NCI-H2171 (cell line): ENCODE results near the gene ZNFX1.
"Not testable (repeated sequence)": the region's sequence is repeated elsewhere in the genome, so short reads cannot be mapped to it uniquely, and the experiment has no call there.

Experiments used
- DNase-seq: peaks from one replicate; lab custom pipeline; 2025; lab: John Stamatoyannopoulos, UW

Gene ZNFX1

DNA sequence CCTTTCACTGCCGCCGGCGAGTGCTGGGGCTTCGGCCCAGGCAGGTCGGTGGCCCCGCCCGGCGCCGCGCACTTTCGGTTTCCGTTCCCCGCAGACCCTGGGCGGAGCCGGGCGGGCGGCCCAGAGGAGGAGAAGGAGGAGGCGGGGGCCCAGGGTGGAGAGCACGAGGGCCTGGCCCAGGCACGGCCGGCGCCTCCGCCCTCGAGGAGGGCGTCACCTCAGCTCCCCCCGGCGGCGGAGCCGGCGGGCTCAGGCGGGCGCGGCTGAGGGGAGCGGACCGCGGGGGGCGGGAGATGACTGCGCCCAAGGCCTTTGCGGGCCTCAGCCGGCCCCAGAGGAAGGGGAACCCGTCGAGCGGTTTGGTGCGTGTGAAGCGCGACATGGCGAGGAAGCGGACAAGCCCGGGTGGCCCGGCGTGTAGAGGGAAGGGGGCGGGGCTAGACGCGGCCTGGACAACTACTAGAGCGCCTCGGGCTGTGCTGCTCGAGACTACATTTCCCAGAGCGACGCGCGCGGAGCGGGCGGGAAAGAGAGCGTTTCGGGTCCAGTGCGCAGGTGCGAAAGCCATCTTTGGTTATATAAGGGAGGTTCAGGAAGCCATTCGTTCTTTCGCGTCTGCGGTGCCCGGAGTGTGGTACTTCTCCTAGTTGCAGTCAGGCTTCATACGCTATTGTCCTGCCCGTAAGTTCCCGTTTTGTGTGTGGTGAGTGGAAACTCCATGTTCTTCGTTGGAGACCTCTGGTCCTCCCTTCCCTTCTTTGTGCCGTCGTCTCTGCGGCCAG, at the start of gene ZNFX1:
Gene ZNFX1, minus strand, starts transcription at position 22 of the 782 bp plus-strand sequence. CDS start 2,218 bp downstream, outside the sequence.
- peak; percentile 99 for DNase-seq

DNA sequence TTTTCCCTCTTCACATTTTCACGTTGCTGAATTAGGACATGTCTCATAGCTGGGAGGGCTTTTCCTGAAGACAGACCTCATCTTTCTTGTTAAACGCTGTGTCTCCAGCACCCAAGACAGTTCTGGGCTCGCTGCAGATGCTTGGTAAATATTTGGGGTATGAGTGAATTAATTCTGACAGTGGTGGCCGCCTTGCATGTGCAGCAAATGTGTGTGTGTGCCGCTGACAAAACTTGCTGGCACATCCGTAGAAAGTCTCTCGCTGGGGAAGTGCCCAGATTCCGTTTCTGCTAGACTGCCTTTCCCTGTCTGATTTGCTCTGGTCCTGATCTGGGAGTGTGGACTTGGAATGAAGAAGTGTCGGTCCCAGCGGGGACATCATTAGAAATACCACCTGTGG, 48.2 kb upstream of the ZNFX1 start:
- DNase-seq: no peak

DNA sequence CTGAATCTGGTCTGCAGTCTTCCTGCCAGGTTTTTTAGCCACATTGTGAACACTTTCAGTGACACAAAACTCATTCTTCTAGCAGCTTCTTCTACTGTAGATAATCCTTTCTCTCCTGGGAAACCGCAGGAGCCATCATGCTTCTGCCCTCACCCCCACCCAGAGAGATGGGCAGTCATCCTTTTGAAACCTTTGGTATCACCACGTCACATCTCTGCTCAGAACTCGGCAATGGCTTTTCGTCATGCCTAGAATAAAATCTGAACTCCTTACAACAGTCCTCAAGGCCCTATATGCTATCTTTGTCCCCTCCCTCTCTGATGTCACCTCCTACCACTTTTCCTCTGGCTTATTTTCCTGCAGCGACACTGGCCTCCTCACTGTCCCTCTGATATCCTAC, 46.4 kb upstream of the ZNFX1 start:
- no peak for DNase-seq

DNA sequence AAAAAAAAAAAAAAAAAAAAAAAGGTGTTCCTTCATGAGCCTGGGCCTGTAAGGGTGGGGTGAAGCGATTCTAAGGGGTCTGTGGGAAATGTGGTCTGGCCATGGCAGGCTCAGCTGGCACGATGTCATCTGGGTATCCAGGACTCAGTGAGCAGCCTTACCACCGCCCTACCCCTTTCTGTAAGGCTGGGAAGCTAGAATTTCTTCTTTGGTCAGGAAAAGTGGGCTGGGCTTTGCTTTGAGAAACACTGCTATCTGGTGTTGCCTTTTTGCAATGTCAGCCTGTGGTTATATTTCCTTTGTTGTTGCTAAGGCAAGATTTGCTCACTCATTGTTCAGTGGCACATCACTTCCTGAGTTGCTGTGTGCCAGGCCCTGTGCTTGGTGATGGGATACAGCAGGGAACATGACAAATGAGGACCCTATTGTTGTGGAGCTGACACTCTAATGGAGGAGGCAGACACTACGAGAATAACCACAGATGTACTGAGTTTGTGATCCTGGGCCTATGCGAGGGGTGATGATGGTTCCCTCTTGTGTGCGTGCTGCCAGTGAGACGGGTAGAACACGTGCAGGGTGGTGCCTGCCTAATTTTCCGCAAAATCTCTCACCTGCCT, 45.9 kb upstream of the ZNFX1 start:
- DNase-seq: peak; percentile 21

DNA sequence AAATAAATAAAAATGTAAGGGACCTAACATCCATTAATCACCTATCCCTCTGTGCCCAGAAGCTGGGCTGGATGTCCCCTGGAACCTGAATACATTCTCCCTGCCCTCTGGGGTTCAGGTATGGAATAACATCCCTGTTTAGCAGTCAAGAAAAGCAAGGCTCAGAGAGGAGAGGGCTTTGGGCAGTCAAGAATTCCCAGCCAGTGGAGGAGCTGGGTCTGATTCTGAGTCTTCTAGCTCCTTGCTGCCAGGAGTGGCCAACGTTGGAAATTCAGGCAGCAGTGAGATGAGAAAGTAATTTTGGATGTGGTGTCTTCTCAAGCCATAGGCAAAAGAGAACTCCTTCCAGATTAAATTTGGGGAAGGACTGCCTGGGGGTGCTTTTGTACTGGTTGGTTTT, 42.6 kb upstream of the ZNFX1 start:
- DNase-seq: peak; percentile 29

DNA sequence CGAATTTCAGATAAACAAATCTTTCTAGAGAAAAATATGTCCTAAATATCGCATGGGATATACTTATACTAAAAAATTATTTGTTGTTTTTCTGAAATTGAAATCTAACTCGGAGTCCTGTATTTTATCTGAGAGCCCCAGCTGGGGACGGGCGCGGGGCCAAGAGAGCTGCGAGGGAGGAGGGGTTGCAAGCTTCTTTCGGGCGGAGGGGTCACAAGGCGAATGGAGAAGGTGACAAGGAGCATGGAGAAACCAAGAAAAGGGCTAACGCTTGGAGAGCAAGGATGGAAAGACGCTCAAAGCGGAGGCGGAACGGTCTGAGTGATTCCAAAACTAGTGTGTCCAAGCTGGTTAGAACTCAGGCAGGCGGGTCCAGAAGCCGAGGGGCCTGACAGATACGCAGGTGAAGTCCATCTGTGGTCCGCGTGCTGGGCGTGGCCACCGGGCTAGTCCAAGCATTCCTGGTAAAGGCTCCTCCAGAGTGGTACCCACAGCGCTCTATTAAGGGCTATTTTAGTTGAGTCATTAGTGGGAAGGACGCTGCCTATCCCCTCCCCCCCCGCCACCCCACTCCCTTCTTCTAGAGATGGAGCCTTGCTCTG, 41.5 kb upstream of the ZNFX1 start:
- DNase-seq: no peak

DNA sequence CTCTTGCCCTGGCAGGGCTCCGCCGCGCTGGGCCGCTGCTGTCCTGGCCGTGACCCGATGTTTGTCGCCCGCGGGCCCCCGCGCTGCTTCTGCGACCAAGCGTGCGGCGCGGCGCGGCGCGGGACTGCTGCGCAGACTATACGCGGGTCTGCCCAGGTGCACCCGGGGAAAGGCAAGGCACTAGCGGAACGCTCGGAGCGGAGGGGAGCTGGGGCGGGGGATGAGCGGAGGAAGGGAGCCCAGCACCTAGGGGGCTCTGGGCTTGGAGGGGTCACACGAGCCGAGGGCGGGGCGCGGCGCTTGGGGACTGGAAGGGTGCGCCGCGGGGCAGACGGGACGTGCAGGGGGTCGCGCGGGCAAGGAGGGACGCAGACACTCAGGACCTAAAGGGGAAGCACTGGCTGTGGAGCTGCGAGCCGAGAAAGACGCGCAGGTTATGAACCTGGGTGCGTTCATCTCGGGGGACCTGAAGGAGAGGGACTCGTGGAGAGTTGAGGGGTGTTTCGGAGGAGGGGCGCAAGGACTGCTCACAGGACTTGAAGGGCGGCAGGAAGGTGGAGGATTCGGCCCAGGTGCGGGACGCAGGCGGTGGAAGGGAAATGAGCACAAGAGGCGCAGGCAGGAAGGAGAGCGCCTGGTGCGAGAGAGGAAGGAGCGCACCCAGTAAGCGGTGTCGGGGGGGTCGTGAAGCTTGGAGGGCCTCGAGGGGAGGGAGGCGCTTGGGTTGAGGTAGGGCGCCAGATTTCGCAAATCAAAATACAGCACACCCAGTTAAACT, 40.8 kb upstream of the ZNFX1 start:
- DNase-seq: no peak

DNA sequence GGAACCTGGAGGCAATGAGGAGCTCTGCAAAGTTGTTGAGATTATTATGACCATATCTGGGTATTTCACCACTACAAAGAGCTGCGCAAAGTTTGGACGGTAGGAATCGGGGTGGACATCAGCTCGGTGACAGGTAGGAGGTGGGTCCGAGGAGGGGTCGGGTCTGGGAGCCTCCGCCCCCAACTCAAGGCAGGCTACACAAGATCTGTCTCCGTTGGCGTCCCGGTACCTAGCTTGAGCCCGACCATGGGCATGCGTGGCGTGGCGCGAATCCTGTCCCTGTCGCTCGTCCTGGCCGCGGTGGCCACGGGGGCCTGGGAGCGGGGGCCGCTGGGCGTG, 40.2 kb upstream of the ZNFX1 start:
- DNase-seq: no peak

DNA sequence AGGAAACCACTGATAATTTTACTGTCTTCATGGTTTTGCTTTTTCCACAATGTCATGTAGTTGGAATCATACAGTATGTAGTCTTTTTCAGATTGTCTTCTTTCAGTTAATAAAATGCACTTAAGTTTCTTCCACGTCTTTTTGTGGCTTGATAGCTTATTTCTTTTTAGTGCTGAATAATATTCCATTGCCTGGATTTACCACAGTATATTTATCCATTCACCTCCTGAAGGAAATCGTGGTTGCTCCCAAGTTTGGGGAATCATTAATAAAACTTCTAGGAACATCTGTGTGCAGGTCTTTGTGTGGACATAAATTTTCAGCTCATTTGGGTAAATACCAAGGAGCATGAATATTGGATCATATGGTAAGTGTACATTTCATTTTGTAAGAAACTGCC, 38.8 kb upstream of the ZNFX1 start:
- DNase-seq: no peak

DNA sequence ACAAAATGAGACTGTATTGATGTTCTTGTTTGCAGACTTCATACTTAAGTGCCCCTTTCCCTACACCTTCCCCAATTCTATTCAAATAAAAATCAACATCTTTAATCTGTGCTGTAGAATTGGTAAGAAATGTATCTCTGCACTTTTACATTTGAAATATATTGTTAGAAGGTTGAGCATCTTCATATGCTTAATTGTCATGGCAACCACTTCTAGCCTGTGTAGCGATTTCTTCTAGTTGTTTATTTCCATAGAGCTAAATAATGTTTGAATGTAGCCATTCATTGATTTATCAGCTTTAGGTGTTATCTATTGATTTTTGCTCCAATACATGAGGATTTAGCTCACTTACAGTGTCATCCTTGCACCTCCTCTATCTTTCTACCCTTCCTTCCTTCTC, 37.7 kb upstream of the ZNFX1 start:
- DNase-seq: no peak

DNA sequence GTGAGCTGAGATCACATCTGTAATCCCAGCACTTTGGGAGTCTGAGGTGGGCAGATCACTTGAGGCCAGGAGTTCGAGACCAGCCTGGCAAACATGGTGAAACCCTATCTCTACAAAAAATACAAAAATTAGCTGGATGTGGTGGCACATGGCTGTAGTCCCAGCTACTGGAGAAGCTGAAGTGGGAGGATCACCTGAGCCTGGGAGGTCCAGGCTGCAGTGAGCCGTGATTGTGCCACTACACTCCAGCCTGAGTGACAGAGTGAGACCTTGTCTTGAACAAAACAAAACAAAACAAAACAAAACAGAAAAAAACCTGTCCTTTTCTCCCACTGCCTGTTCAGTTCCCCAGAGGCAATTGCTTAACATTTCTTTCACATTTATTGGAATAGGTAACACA, 36.2 kb upstream of the ZNFX1 start:
- DNase-seq: not testable (repeated sequence)

DNA sequence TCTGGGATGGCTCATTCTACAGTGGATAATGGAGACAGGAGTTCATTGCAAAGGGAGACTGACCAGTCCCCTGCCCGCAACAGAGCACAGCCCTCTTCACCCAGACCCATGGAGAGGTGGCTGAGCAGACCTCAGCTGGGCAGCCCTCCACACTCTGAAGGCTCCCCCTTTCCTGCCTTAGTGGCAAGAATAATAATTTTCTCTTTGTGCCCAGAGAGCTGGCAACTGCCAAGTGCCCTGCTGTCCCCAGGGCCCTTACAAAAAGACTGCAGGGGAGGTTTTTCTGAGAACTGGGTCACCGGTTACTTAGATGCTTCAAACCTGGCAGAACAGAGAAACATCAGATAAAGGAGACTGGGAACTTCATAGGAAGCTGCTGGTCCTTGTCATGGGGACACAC, 35.4 kb upstream of the ZNFX1 start:
- no peak for DNase-seq

DNA sequence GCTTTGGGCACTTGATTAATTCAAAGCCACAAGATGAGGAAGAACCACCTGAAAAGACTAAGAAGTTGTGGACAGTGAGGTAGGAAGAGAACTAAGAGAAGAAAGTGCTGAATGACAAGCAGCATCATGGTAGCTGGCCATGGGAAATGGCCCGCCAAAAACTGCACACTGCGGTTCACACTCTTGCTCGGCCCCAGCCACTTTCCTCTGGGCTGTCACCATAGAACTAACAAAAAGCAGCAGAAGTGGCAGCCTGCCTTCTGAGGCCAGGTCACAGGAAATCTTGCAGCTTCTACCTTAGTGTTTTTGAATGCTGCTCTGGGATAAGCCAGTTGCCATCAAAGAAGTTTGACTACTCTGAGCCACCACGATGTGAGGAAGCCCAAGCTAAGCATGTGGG, 34.8 kb upstream of the ZNFX1 start:
- no peak for DNase-seq

DNA sequence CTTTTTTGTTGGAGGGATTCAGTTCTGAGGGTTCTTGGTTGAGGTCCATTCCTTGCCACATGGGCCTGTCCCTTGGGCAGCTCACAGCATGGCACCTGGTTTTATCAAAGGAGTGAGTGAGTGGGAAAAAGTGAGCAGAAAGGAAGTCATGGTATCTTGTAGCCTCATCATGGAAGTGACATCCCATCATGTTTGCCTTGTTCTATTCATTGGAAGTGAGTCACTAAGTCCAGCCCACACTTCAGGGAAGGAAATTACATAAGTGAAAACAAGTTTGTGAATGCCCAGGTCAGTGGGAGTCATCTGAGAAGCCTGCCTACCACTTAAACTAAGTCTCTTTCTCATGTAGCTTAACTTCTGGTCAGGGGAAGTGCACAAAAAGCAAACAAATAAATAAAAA, 32.8 kb upstream of the ZNFX1 start:
- no peak for DNase-seq

DNA sequence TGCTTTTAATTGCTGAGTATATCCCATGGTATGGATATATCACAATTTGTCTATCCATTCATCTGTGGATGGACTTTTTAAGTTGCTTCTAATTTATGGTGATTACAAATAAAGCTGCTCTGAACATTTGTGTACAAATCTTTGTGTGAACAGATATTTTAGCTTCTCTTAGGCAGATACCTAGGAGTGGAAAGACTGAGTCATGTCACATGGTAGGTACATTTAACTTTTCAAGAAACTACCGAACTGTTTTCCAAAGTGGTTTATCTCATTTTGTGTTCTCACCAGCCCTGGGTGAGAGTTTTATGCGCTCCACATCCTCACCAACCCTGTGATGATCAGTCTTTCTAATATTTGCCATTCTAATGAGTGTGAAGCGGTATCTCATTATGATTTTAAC, 31.0 kb upstream of the ZNFX1 start:
- no peak for DNase-seq

DNA sequence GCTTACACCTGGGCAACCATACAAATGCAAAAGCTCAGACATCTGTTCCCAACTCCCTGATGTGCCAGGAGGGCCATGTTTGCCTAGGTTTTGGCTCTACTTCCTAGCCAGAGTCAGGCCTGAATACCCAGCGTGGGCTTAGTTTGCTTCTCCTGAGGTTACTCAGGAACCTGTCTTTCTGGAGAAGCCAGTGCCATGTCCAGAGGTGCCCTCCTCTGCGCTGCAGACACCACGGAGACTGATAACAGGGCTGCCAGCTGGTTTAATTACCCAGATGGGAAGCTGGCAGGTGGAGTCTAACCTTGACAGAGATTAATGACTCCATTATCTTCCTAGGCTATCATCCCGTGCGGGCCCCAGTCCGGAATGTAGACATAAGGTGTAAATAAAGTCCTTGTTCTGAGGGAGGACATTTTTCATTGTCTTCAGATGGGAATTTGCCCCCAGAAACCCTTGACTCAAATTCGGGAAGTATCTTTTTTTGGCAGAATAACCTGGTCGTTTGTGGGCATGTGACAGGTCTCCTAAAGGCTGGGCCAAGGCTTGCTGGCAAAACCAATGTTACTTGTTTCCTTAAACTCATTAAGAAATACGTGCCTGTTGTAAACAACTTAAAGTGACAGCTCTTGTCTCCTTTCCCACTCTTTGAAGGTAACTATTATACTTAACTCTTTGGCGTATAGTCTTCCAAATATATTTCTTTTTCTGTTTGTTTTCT, 29.2 kb upstream of the ZNFX1 start:
- DNase-seq: peak; percentile 81

DNA sequence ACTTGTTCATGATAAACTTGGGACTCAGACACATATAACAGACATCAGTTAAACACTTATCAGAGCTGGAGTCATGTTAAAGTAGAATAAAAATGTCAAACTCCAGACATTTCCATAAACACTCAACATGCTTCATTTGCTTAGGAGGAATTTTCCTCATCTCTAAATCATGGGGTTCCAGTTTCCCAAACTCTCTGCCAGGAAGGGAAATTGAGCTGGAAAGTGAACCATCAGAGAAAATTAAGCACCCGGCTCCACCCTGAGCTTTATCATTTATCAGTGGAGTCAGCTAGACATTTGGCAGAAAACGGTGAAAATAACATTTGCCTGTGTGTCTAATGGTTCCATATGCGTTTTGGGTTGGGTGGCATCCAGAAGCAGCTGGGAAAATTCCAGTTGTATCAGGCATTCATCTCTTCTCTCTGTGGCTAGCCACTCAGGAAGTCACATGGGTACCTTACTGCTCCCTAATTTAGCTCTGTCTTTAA, 25.3 kb upstream of the ZNFX1 start:
- no peak for DNase-seq

DNA sequence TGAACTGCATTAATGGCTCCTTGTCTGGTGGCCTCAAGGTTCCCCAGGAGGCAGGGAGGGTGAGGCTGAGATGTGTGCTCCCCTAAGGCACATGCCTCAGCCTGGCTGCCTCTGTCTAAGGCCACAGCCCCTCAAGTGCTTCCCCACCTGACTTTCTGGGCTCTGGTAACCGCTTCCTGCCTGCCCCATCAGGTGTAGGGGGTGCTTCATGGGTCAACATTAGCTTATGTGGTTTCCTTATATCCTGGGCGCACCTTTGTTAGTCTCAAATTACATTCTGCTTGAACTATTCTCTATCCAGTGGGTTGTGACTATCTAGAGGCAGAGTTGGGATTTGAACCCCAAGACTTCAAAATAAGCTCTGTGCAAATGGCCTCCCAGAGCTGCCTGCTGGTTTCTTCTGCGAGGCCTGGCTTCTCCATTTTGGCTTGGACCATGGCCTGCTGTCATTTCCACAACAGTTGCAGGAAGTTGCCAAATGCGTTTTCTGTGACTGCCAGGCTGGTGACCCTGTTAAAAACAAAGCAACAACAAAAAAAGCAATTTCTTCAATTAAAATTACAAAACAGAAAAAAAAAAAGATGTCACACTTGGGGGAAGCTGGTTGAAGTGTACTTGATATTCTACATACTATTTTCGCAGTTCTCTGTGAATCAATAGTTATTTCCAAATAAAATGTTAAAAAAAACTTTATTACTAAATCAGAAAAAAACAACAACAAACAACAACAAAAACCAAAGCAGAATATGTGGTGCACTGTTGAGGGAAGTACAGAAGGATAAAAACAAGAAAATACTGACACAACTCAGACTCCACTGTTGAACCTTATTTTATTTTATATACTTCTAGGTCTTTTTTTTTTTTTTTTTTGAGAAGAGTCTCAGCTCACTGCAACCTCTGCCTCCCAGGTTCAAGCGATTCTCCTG, 20.0 kb upstream of the ZNFX1 start:
- DNase-seq: no peak

DNA sequence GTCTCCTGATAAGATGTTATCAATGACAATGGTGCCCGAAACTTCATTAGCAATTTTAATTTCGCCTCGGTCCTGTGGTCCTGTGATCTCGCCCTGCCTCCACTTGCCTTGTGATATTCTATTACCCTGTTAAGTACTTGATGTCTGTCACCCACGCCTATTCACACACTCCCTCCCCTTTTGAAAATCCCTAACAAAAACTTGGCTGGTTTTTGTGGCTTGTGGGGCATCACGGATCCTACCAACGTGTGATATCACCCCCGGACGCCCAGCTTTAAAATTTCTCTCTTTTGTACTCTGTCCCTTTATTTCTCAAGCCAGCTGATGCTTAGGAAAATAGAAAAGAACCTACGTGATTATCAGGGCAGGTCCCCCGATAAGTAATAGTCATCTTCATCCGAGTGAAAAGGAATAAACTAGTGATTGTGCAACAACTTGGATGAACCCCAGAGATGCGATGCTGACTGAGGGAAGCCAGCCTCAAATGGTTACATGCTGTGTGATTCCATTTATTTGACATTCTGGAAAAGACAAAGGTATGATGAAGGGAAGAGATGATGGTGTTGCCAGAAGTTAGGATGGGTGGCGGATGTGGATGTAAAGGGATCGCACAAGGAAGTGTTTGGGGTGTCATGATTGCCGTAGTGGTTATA, 16.3 kb upstream of the ZNFX1 start:
- not testable (repeated sequence) for DNase-seq

DNA sequence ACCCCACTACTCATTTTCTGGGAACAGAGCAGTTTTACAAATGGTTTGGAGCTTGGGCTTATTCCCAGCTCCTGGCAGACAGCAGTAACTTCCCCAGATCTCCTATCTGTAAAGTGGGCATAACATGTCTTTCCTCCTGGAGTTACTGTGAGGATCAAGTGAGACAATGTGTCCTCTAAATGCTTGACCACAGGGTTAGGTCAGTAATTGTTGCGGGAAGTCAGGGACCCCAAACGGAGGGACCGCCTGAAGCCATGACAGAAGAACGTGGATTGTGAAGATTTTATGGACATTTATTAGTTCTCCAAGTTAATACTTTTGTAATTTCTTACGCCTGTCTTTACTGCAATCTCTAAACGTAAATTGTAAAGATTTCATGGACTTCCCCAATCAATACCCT, 15.3 kb upstream of the ZNFX1 start:
- no peak for DNase-seq
